K562 (cell line): Measurements from ENCODE around the gene CD300A.

Source experiments
- CXXC5 ChIP-seq: fragments of 250-450 bp; sonication (Bioruptor Pico); IDR thresholded peaks from 2 replicates; pipeline ENCODE4 v1.8.0; 2022; ENCODE audit warnings: inconsistent platforms, mild to moderate bottlenecking, moderate library complexity
- EZH2 ChIP-seq: IDR thresholded peaks from 2 replicates; pipeline ENCODE4 v1.6.1; 2012; ENCODE audit warnings: low read depth, mild to moderate bottlenecking, inconsistent platforms, low read length, borderline replicate concordance
- MEF2A ChIP-seq: IDR thresholded peaks from 2 replicates; pipeline ENCODE4 v1.6.1; 2011; ENCODE audit warnings: low read depth, mild to moderate bottlenecking, low read length, moderate library complexity; ENCODE audit not compliant: control insufficient read depth
- PHTF2 ChIP-seq: fragments of 250-450 bp; sonication (Bioruptor Pico); IDR thresholded peaks from 2 replicates; pipeline ENCODE4 v1.5.0; 2021; ENCODE audit warnings: mild to moderate bottlenecking
- POLR2A ChIP-seq: fragments of 450-650 bp; conservative IDR thresholded peaks from 2 replicates; pipeline ENCODE4 v1.6.1; 2016
- RBM15 ChIP-seq: fragments of 200-400 bp; formaldehyde crosslinking; IDR thresholded peaks from 2 replicates; pipeline ENCODE4 v1.6.1; 2018; ENCODE audit warnings: mild to moderate bottlenecking, low read length, moderate library complexity; ENCODE audit not compliant: insufficient read depth
- RFX7 ChIP-seq: fragments of 250-450 bp; sonication (Bioruptor Pico); IDR thresholded peaks from 2 replicates; pipeline ENCODE4 v1.5.1; 2021; ENCODE audit warnings: mild to moderate bottlenecking
- ZNF253 ChIP-seq: fragments of 250-450 bp; sonication (Bioruptor Pico); conservative IDR thresholded peaks from 2 replicates; pipeline ENCODE4 v1.6.1; 2021; ENCODE audit warnings: mild to moderate bottlenecking
- ZNF384 ChIP-seq: IDR thresholded peaks from 2 replicates; pipeline ENCODE4 v1.6.1; 2012; ENCODE audit warnings: low read depth, low read length, improper control_type of control experiment
- TF ChIP-seq, protein P1 (sequence below): conservative IDR thresholded peaks from 2 replicates; pipeline ENCODE4 v1.6.1; 2011; ENCODE audit warnings: low read depth, mild to moderate bottlenecking, low read length; ENCODE audit not compliant: control insufficient read depth
- TF ChIP-seq, protein P2 (sequence below), 3 experiments: IDR thresholded peaks in 2 of 3; conservative IDR thresholded peaks in 1 of 3; 2 replicates each; pipeline ENCODE4 v1.5.1; 2011 to 2012; ENCODE audit warnings: low read length in 3 of 3, mild to moderate bottlenecking in 3 of 3, control low read depth in 2 of 3, improper control_type of control experiment in 1 of 3, inconsistent platforms in 1 of 3, low read depth in 1 of 3, mixed read lengths in 1 of 3, moderate library complexity in 1 of 3; ENCODE audit not compliant: insufficient read depth in 2 of 3
- TF ChIP-seq, protein P3 (sequence below): sonication (generic); formaldehyde crosslinking; IDR thresholded peaks from 2 replicates; pipeline ENCODE4 v1.8.1; 2023; ENCODE audit warnings: mild to moderate bottlenecking, missing genetic modification reagents
- TF ChIP-seq, protein P4 (sequence below): fragments of 450-650 bp; IDR thresholded peaks from 2 replicates; pipeline ENCODE4 v1.6.1; 2016; ENCODE audit warnings: mild to moderate bottlenecking, moderate library complexity

DNA sequence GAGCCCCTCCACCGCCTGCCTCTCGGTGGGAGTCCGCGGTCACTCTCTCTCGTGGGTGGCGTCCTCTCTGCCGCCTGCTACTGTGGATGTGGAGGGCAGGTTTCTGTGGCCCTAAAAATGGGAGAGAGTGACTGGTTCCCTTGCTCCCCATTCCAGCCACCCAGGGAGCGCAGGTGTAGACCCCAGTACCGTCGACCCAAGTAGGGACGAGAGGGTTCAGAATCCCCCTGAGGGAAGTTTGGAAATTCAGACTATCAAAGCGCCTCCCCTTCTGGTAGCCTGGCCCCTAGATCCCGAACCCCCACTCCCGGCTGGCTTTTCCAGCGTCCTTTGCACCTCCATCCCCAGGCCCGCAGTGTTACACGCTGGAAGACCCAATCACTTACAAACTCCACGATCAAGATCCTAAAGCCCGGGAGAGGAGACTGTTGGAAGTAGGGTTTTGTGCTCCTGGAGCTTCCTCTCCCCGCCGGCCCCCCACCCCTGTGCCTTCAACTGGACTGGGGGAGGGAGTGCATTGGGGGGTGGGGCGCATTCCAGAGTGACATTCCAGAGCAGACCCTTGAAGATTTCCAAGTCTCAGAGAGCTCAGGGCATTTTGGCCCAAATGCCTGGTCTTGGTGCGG is 33.6 kb upstream of the CD300A start:
- TF ChIP-seq PHTF2 (CRISPR knock-in tag) = no peak
- no peak for TF ChIP-seq RFX7 (CRISPR knock-in tag)
- TF ChIP-seq, protein P1, sequence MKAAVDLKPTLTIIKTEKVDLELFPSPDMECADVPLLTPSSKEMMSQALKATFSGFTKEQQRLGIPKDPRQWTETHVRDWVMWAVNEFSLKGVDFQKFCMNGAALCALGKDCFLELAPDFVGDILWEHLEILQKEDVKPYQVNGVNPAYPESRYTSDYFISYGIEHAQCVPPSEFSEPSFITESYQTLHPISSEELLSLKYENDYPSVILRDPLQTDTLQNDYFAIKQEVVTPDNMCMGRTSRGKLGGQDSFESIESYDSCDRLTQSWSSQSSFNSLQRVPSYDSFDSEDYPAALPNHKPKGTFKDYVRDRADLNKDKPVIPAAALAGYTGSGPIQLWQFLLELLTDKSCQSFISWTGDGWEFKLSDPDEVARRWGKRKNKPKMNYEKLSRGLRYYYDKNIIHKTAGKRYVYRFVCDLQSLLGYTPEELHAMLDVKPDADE = no peak
- TF ChIP-seq ZNF384 = no peak
- TF ChIP-seq POLR2A = no peak
- TF ChIP-seq RBM15 = no peak
- no peak for TF ChIP-seq CXXC5 (CRISPR knock-in tag)
- TF ChIP-seq, protein P2, sequence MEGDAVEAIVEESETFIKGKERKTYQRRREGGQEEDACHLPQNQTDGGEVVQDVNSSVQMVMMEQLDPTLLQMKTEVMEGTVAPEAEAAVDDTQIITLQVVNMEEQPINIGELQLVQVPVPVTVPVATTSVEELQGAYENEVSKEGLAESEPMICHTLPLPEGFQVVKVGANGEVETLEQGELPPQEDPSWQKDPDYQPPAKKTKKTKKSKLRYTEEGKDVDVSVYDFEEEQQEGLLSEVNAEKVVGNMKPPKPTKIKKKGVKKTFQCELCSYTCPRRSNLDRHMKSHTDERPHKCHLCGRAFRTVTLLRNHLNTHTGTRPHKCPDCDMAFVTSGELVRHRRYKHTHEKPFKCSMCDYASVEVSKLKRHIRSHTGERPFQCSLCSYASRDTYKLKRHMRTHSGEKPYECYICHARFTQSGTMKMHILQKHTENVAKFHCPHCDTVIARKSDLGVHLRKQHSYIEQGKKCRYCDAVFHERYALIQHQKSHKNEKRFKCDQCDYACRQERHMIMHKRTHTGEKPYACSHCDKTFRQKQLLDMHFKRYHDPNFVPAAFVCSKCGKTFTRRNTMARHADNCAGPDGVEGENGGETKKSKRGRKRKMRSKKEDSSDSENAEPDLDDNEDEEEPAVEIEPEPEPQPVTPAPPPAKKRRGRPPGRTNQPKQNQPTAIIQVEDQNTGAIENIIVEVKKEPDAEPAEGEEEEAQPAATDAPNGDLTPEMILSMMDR (IDR thresholded peaks at IDR 0.05 in 2 of 3, conservative IDR thresholded peaks at IDR 0.05 in 1 of 3; ENCODE audit: insufficient read depth in 2 of 3, low read depth in 1 of 3, low read length in 3 of 3) = no peak
- TF ChIP-seq EZH2 = no peak
- TF ChIP-seq ZNF253 (CRISPR knock-in tag) = no peak
- TF ChIP-seq, protein P3, sequence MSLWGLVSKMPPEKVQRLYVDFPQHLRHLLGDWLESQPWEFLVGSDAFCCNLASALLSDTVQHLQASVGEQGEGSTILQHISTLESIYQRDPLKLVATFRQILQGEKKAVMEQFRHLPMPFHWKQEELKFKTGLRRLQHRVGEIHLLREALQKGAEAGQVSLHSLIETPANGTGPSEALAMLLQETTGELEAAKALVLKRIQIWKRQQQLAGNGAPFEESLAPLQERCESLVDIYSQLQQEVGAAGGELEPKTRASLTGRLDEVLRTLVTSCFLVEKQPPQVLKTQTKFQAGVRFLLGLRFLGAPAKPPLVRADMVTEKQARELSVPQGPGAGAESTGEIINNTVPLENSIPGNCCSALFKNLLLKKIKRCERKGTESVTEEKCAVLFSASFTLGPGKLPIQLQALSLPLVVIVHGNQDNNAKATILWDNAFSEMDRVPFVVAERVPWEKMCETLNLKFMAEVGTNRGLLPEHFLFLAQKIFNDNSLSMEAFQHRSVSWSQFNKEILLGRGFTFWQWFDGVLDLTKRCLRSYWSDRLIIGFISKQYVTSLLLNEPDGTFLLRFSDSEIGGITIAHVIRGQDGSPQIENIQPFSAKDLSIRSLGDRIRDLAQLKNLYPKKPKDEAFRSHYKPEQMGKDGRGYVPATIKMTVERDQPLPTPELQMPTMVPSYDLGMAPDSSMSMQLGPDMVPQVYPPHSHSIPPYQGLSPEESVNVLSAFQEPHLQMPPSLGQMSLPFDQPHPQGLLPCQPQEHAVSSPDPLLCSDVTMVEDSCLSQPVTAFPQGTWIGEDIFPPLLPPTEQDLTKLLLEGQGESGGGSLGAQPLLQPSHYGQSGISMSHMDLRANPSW = no peak
- TF ChIP-seq, protein P4, sequence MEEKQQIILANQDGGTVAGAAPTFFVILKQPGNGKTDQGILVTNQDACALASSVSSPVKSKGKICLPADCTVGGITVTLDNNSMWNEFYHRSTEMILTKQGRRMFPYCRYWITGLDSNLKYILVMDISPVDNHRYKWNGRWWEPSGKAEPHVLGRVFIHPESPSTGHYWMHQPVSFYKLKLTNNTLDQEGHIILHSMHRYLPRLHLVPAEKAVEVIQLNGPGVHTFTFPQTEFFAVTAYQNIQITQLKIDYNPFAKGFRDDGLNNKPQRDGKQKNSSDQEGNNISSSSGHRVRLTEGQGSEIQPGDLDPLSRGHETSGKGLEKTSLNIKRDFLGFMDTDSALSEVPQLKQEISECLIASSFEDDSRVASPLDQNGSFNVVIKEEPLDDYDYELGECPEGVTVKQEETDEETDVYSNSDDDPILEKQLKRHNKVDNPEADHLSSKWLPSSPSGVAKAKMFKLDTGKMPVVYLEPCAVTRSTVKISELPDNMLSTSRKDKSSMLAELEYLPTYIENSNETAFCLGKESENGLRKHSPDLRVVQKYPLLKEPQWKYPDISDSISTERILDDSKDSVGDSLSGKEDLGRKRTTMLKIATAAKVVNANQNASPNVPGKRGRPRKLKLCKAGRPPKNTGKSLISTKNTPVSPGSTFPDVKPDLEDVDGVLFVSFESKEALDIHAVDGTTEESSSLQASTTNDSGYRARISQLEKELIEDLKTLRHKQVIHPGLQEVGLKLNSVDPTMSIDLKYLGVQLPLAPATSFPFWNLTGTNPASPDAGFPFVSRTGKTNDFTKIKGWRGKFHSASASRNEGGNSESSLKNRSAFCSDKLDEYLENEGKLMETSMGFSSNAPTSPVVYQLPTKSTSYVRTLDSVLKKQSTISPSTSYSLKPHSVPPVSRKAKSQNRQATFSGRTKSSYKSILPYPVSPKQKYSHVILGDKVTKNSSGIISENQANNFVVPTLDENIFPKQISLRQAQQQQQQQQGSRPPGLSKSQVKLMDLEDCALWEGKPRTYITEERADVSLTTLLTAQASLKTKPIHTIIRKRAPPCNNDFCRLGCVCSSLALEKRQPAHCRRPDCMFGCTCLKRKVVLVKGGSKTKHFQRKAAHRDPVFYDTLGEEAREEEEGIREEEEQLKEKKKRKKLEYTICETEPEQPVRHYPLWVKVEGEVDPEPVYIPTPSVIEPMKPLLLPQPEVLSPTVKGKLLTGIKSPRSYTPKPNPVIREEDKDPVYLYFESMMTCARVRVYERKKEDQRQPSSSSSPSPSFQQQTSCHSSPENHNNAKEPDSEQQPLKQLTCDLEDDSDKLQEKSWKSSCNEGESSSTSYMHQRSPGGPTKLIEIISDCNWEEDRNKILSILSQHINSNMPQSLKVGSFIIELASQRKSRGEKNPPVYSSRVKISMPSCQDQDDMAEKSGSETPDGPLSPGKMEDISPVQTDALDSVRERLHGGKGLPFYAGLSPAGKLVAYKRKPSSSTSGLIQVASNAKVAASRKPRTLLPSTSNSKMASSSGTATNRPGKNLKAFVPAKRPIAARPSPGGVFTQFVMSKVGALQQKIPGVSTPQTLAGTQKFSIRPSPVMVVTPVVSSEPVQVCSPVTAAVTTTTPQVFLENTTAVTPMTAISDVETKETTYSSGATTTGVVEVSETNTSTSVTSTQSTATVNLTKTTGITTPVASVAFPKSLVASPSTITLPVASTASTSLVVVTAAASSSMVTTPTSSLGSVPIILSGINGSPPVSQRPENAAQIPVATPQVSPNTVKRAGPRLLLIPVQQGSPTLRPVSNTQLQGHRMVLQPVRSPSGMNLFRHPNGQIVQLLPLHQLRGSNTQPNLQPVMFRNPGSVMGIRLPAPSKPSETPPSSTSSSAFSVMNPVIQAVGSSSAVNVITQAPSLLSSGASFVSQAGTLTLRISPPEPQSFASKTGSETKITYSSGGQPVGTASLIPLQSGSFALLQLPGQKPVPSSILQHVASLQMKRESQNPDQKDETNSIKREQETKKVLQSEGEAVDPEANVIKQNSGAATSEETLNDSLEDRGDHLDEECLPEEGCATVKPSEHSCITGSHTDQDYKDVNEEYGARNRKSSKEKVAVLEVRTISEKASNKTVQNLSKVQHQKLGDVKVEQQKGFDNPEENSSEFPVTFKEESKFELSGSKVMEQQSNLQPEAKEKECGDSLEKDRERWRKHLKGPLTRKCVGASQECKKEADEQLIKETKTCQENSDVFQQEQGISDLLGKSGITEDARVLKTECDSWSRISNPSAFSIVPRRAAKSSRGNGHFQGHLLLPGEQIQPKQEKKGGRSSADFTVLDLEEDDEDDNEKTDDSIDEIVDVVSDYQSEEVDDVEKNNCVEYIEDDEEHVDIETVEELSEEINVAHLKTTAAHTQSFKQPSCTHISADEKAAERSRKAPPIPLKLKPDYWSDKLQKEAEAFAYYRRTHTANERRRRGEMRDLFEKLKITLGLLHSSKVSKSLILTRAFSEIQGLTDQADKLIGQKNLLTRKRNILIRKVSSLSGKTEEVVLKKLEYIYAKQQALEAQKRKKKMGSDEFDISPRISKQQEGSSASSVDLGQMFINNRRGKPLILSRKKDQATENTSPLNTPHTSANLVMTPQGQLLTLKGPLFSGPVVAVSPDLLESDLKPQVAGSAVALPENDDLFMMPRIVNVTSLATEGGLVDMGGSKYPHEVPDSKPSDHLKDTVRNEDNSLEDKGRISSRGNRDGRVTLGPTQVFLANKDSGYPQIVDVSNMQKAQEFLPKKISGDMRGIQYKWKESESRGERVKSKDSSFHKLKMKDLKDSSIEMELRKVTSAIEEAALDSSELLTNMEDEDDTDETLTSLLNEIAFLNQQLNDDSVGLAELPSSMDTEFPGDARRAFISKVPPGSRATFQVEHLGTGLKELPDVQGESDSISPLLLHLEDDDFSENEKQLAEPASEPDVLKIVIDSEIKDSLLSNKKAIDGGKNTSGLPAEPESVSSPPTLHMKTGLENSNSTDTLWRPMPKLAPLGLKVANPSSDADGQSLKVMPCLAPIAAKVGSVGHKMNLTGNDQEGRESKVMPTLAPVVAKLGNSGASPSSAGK = no peak
- no peak for TF ChIP-seq MEF2A
